ENCODE results near the gene ST7. TPM values are rescaled to one million over a fixed set of nuclear protein-coding genes. Genes with fewer than 3 reads are reported as not detected.

The ST7 gene
- total and polyA plus RNA-seq, 2 donors (not counting 1 experiment from before 2014, with no cell fraction given) = 20.0 to 28.6 TPM

DNA sequence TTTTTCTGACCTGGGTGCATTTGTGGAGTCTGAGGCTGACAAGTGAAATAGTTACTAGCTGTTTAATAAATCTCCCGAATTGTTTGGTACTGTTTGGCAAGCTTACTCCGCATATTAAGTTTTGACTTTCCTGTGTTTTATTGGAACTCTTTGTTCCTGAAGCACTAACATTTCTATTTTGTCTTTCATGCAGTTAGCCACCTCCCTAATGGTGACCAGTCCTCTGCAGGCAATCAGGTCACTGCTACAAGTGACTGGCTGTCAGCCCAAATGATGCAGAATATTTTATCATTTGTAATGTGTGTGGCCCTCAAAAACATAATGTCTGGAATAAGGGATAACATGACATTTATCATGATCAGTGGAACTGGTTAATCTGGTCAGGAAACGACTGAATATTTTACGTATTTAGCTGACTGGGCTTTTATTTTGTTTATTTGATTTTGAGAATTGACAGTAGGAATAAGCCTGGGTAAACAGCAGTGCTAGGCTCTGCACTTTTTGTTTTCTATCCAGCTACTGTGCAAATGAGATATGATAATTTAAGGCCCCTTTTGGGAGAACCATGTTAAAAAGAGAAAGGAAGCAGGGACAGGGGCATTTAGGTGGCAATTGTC is 82.9 kb downstream of the ST7 start:
- Histone ChIP-seq H3K9ac (ENCODE audit: insufficient read depth, low read length) (no peak overlapping the region), H3K27me3 (ENCODE audit: control insufficient read depth, insufficient read depth, low read length) (no peaks in the 10 kb centered on the region), H3K36me3 (ENCODE audit: control insufficient read depth, insufficient read depth, low read length) (no peaks in the 10 kb centered on the region), H4K20me1 (ENCODE audit: control insufficient read depth, extremely low read depth, insufficient read depth, low read length) (no peaks in the 10 kb centered on the region), H2AFZ (ENCODE audit: low read length) (no peak overlapping the region), H3K4me3 (replicated peaks in 1 of 4; ENCODE audit: control extremely low read depth in 1 of 4, insufficient read depth in 1 of 4, low read depth in 3 of 4, low read length in 4 of 4) (no peak overlapping the region), H3K9me3 (ENCODE audit: control insufficient read depth, insufficient read depth, low read depth, low read length) (no peaks in the 10 kb centered on the region), H3K4me2 (ENCODE audit: extremely low read depth, insufficient read depth, low read length) (no peak overlapping the region), H3K27ac (ENCODE audit: insufficient read depth, low read length) (no peak overlapping the region), H3K4me1 (ENCODE audit: control insufficient read depth, extremely low read depth, insufficient read depth, low read length) (no peaks in the 10 kb centered on the region), H3K79me2 (ENCODE audit: control insufficient read depth, insufficient read depth, low read length) (no peaks in the 10 kb centered on the region)
- TF ChIP-seq, protein P1, sequence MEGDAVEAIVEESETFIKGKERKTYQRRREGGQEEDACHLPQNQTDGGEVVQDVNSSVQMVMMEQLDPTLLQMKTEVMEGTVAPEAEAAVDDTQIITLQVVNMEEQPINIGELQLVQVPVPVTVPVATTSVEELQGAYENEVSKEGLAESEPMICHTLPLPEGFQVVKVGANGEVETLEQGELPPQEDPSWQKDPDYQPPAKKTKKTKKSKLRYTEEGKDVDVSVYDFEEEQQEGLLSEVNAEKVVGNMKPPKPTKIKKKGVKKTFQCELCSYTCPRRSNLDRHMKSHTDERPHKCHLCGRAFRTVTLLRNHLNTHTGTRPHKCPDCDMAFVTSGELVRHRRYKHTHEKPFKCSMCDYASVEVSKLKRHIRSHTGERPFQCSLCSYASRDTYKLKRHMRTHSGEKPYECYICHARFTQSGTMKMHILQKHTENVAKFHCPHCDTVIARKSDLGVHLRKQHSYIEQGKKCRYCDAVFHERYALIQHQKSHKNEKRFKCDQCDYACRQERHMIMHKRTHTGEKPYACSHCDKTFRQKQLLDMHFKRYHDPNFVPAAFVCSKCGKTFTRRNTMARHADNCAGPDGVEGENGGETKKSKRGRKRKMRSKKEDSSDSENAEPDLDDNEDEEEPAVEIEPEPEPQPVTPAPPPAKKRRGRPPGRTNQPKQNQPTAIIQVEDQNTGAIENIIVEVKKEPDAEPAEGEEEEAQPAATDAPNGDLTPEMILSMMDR (conservative IDR thresholded peaks at IDR 0.05 in 1 of 2, IDR thresholded peaks at IDR 0.05 in 1 of 2; ENCODE audit: low read depth in 1 of 2, low read length in 2 of 2) = no peak
- no peak for TF ChIP-seq EZH2 (IDR thresholded peaks at IDR 0.05; ENCODE audit: low read length, missing control alignments)
- DNase-seq (ENCODE audit: low read depth in 2 of 2) = no peak

DNA sequence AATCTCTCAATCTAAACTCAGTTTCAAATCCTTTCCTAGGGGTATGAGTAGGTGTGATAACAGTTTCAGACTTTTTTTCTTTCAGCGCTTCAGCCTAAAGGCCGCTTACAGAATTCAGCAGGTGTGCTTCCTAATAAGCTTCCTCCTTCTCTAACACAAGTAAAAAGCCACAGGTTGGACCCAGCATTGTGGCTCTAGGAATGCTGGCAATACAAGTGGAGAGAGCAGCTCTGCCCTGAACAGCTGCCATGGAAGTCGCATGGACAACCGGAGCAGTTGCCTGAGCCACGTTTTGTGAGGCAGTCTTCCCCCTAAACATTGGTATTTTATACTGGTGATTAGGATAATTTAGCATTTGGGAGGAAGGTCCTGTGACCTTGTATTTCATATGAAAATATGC is 83.5 kb downstream of the ST7 start:
- Histone ChIP-seq H3K4me1 (ENCODE audit: control insufficient read depth, extremely low read depth, insufficient read depth, low read length) (no peaks in the 10 kb centered on the region), H3K79me2 (ENCODE audit: control insufficient read depth, insufficient read depth, low read length) (no peaks in the 10 kb centered on the region), H3K27ac (ENCODE audit: insufficient read depth, low read length) (no peak overlapping the region), H2AFZ (ENCODE audit: low read length) (no peak overlapping the region), H4K20me1 (ENCODE audit: control insufficient read depth, extremely low read depth, insufficient read depth, low read length) (no peaks in the 10 kb centered on the region), H3K36me3 (ENCODE audit: control insufficient read depth, insufficient read depth, low read length) (no peaks in the 10 kb centered on the region), H3K9ac (ENCODE audit: insufficient read depth, low read length) (no peak overlapping the region), H3K4me3 (replicated peaks in 1 of 4; ENCODE audit: control extremely low read depth in 1 of 4, insufficient read depth in 1 of 4, low read depth in 3 of 4, low read length in 4 of 4) (no peak overlapping the region), H3K4me2 (ENCODE audit: extremely low read depth, insufficient read depth, low read length) (no peak overlapping the region), H3K9me3 (ENCODE audit: control insufficient read depth, insufficient read depth, low read depth, low read length) (no peaks in the 10 kb centered on the region), H3K27me3 (ENCODE audit: control insufficient read depth, insufficient read depth, low read length) (no peaks in the 10 kb centered on the region)
- DNase-seq (ENCODE audit: low read depth in 2 of 2) = no peak
- TF ChIP-seq EZH2 (IDR thresholded peaks at IDR 0.05; ENCODE audit: low read length, missing control alignments) = no peak
- TF ChIP-seq, protein P1 (conservative IDR thresholded peaks at IDR 0.05 in 1 of 2, IDR thresholded peaks at IDR 0.05 in 1 of 2; ENCODE audit: low read depth in 1 of 2, low read length in 2 of 2) = no peak

GRCh38 chr7:117038408-117038807 is 85.1 kb downstream of the ST7 start:
- no peak for DNase-seq (ENCODE audit: low read depth in 2 of 2)
- no peak for TF ChIP-seq EZH2 (IDR thresholded peaks at IDR 0.05; ENCODE audit: low read length, missing control alignments)
- TF ChIP-seq, protein P1 (conservative IDR thresholded peaks at IDR 0.05 in 1 of 2, IDR thresholded peaks at IDR 0.05 in 1 of 2; ENCODE audit: low read depth in 1 of 2, low read length in 2 of 2) = no peak
- Histone ChIP-seq H3K27me3 (ENCODE audit: control insufficient read depth, insufficient read depth, low read length) (no peaks in the 10 kb centered on the region), H3K4me1 (ENCODE audit: control insufficient read depth, extremely low read depth, insufficient read depth, low read length) (no peaks in the 10 kb centered on the region), H3K27ac (ENCODE audit: insufficient read depth, low read length) (no peak overlapping the region), H3K4me3 (replicated peaks in 1 of 4; ENCODE audit: control extremely low read depth in 1 of 4, insufficient read depth in 1 of 4, low read depth in 3 of 4, low read length in 4 of 4) (no peak overlapping the region), H3K4me2 (ENCODE audit: extremely low read depth, insufficient read depth, low read length) (no peak overlapping the region), H3K9ac (ENCODE audit: insufficient read depth, low read length) (no peak overlapping the region), H3K36me3 (ENCODE audit: control insufficient read depth, insufficient read depth, low read length) (no peaks in the 10 kb centered on the region), H4K20me1 (ENCODE audit: control insufficient read depth, extremely low read depth, insufficient read depth, low read length) (no peaks in the 10 kb centered on the region), H3K9me3 (ENCODE audit: control insufficient read depth, insufficient read depth, low read depth, low read length) (no peaks in the 10 kb centered on the region), H3K79me2 (ENCODE audit: control insufficient read depth, insufficient read depth, low read length) (no peaks in the 10 kb centered on the region), H2AFZ (ENCODE audit: low read length) (no peak overlapping the region)

Data from fibroblast of lung (primary cell).